ENCODE data around the gene FLACC1. TPM values are rescaled to one million over a fixed set of nuclear protein-coding genes. Genes with fewer than 3 reads are reported as not detected.
"Not testable (repeated sequence)": the region's sequence is repeated elsewhere in the genome, so short reads cannot be mapped to it uniquely, and the experiment has no call there.

FLACC1 gene
- total RNA-seq, 1 experiment from 2014 or later = 0.85 TPM

GRCh38 chr2:201244829-201245228 lies 112.3 kb downstream of the FLACC1 start:
- no peak for DNase-seq (ENCODE audit: low read depth, low spot score)
- in situ Hi-C loops (cut with HindIII; ENCODE audit: low pct_unique_long_range_greater_than_20kb, low sequenced_read_pairs) = no loop called here

GRCh38 chr2:201242571-201243277 lies 114.4 kb downstream of the FLACC1 start:
- in situ Hi-C loops (cut with HindIII; ENCODE audit: low pct_unique_long_range_greater_than_20kb, low sequenced_read_pairs) = no loop called here
- no peak for DNase-seq (ENCODE audit: low read depth, low spot score)

GRCh38 chr2:201239167-201239935 lies 117.8 kb downstream of the FLACC1 start:
- in situ Hi-C loops (cut with HindIII; ENCODE audit: low pct_unique_long_range_greater_than_20kb, low sequenced_read_pairs); DNase-seq (ENCODE audit: low read depth, low spot score): not testable (repeated sequence)

Other genes starting within 250 kb of the FLACC1 start
- gene CFLAR, start 241.2 kb downstream of the FLACC1 start, total RNA-seq (2014; rRNA removed; shearing (Covaris generic)) = 35.2 and 38.5 TPM in 2 replicates
- 4.1 and 4.6 TPM in 2 replicates for gene CASP10, start 174.2 kb downstream of the FLACC1 start, total RNA-seq (2014; rRNA removed; shearing (Covaris generic))
- gene CASP8, start 96.8 kb downstream of the FLACC1 start, total RNA-seq (2014; rRNA removed; shearing (Covaris generic)) = 25.3 and 29.6 TPM in 2 replicates
- 53.7 and 59.1 TPM in 2 replicates for gene TRAK2, start 94.1 kb upstream of the FLACC1 start, total RNA-seq (2014; rRNA removed; shearing (Covaris generic))
- gene STRADB, start 94.4 kb upstream of the FLACC1 start, total RNA-seq (2014; rRNA removed; shearing (Covaris generic)) = 52.9 and 64.2 TPM in 2 replicates

Data from SK-MEL-5 (cell line).